ENCODE data around the gene TNFRSF9.

Gene TNFRSF9

DNA sequence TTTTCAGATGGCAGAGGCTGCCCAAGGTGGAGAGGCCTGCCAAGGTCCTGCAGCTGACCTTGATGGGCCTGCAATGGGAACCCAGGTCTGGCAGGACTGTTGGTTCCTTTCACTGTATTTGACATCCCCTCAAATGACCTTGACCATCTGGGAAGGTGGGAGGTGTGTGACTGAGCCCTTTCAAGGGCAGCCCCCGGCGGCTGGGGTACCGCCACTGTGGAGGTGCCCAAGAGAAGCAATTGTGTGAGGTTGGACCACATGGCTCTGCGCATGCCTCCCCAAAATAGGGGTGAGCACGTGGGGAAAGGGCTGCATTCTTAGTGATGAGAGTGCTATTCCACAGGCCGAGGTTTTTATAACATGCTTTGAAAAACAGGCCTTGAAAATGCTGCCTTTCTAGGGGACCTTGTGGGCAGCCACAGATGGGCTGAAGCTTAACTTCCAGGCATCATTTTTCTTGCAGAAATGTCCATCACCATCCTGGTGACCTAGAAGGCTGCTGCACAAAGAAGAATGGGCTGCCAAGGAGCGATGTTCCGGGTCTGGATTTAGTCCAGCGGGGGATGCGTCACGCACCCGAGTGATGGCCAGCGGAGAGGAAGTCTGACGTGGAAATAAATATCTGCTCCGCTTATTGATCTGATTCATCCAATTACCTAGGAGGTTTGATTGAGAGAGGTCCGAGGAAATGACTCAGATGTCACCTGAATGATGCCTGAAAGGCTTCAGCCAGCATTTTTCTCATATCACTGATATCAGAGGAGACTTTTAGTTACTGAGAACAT lies 71.3 kb downstream of the TNFRSF9 start:
- DNase-seq, result no peak

DNA sequence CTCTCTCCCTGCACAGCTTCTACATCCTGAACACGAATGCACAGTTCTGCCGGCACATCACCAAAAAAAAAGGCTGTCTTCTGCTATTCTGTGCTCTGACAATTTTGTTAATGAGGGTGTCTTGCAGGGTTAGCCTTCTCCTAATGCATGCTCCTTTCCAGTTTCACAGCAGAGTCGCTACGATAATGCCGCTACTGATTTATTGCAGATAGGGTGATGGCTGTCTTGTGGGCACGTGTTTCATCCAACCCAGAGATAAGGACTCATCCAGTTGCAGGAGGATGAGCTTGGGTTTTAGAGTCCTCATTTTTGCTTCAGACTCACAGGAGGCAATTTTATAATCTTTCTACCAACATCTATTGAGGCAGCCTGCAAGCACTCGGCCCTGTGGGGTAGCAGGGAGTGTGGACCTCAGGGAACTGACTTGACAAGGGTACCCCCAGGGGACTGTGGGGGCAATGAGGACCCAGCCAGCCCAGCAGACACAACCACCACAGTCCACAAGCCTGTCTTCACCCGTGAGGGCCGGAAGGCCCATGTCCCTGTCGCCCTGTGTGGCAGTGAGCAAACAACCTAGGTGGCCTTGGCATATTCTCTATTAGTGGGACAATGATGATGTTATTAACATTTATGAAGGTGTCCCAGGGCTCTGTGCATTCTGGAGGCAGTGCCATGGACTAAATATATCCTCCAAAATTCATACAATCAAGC lies 72.4 kb downstream of the TNFRSF9 start:
- no peak for DNase-seq

DNA sequence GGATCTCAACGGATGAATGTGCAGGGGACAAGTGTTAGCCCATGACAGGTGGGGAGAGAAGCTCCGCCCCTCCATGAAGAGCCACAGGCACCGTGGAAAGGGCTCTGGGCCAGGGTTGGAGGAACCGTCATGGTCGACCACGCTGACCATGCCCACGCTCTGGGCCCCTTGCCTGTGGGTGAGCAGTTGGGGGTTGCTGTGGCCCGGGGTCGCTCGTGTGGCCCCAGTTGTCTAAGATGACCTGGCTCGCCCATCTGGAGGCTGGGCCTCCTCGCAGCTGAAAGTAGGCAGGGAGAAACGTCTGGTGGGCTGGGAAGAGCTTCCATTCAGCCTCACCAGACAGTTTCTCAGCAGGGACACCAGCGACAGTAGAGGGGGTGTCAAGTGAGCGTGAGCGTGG lies 74.7 kb downstream of the TNFRSF9 start:
- DNase-seq, result no peak

Data from inflammatory macrophage (primary cell).